Measurements from ENCODE around the gene OXER1. TPM values are rescaled to one million over a fixed set of nuclear protein-coding genes. Genes with fewer than 3 reads are reported as not detected.

Gene OXER1
- total RNA-seq, 1 experiment from 2014 or later: not detected

DNA sequence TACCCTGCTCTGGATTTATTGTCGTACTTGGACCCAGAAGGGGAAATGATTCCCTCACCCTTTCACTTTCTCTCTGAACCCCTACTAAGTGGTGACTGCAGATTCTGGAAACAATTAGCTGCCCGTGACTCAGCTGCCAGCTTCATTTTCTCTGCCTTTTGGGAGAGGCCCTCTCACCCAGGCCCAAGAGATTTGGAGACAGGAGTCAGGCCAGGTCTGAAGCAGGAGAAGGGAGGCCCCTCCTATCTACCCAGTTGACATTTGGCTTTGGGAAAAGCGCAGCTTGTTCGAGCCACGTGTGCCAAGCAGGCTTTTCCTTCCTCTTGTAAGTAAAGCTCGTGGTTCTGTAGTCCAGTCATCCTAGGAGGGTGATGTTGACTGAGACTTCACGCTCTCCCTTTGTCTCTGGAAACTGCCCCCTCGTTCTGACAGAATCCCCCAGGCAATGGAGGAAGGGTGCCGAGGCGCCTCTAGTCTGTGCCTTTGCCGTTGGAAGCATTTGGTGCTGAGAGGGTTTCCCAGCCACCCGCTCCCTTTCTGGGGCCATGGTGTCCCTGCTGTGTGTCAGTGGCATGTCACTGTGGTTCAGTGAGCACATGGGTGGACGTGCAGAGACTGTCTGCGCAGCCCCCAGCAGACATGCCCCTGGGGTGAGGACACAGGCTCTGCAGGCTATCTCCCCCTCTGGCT, 8.6 kb downstream of the OXER1 start:
- Histone ChIP-seq H3K27ac (no peak overlapping the region), H3K27me3 (ENCODE audit: insufficient read depth, low read depth) (no peaks in the 10 kb centered on the region), H3F3A (ENCODE audit: insufficient read depth, low read depth) (no peaks in the 10 kb centered on the region; the same call in 1 of the 2 replicates), H2AFZ (no peak overlapping the region), H3K9me2 (ENCODE audit: insufficient read depth) (no peaks in the 10 kb centered on the region), H3K4me2 (no peak overlapping the region), H4K20me1 (ENCODE audit: insufficient read depth) (no peaks in the 10 kb centered on the region), H3K4me3 (no peak overlapping the region), H3K4me1 (replicated peaks; ENCODE audit: insufficient read depth) (no peaks in the 10 kb centered on the region), H3K79me2 (ENCODE audit: low read depth) (no peaks in the 10 kb centered on the region), H3K9me3 (ENCODE audit: insufficient read depth, low read depth) (no peaks in the 10 kb centered on the region), H3K36me3 (ENCODE audit: low read depth) (no peaks in the 10 kb centered on the region)
- POLR2A ChIA-PET (ENCODE audit: unreplicated experiment): interaction anchor here (0.6 kb wide), 1 partner anchor 598 kb away, joined by 4 read pairs; no protein-coding TSS in a partner anchor
- CTCF ChIA-PET: interaction anchor here (0.6 kb wide), 1 partner anchor 110 kb away, joined by 6 read pairs; no protein-coding TSS in a partner anchor
- no peak for DNase-seq
- TF ChIP-seq EZH2 (IDR thresholded peaks at IDR 0.05; ENCODE audit: low read depth): no peak
- TF ChIP-seq, protein P1, sequence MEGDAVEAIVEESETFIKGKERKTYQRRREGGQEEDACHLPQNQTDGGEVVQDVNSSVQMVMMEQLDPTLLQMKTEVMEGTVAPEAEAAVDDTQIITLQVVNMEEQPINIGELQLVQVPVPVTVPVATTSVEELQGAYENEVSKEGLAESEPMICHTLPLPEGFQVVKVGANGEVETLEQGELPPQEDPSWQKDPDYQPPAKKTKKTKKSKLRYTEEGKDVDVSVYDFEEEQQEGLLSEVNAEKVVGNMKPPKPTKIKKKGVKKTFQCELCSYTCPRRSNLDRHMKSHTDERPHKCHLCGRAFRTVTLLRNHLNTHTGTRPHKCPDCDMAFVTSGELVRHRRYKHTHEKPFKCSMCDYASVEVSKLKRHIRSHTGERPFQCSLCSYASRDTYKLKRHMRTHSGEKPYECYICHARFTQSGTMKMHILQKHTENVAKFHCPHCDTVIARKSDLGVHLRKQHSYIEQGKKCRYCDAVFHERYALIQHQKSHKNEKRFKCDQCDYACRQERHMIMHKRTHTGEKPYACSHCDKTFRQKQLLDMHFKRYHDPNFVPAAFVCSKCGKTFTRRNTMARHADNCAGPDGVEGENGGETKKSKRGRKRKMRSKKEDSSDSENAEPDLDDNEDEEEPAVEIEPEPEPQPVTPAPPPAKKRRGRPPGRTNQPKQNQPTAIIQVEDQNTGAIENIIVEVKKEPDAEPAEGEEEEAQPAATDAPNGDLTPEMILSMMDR (conservative IDR thresholded peaks at IDR 0.05): no peak
- intact Hi-C loops (cut with micrococcal nuclease; ENCODE audit: unreplicated experiment): no loop called here
- no TSS peak for BruUV-seq (replicated peaks)

DNA sequence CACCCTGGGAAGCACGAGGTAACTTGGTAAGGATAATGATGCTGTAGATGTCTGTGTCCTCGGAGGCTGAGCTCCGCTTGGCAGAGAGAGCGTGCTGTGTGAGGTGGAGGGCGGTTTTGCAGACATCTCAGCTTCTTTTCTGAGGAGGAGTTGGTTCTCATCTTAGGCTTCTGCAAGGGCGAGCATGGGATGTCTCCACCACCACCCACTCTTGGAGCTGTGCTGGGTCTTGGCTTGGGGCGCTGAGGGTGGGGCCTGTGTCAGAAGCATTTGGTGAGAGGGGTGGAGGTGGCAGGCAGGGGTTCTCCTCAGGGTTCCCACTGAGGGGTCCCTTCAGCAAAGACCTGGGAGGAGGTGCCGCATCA, 9.2 kb downstream of the OXER1 start:
- no peak for DNase-seq
- ChIA-PET POLR2A (ENCODE audit: unreplicated experiment) (interaction anchor here (0.6 kb wide), 1 partner anchor 597 kb away, joined by 4 read pairs; no protein-coding TSS in a partner anchor), CTCF (interaction anchor here (0.6 to 0.8 kb wide), 2 partner anchors 110 to 898 kb away, joined by 3 to 6 read pairs; no protein-coding TSS in a partner anchor)
- Histone ChIP-seq H3F3A (ENCODE audit: insufficient read depth, low read depth) (no peaks in the 10 kb centered on the region; the same call in 1 of the 2 replicates), H3K9me3 (ENCODE audit: insufficient read depth, low read depth) (no peaks in the 10 kb centered on the region), H3K27ac (no peak overlapping the region), H4K20me1 (ENCODE audit: insufficient read depth) (no peaks in the 10 kb centered on the region), H3K36me3 (ENCODE audit: low read depth) (no peaks in the 10 kb centered on the region), H3K4me3 (no peak overlapping the region), H3K4me2 (no peak overlapping the region), H3K9me2 (ENCODE audit: insufficient read depth) (no peaks in the 10 kb centered on the region), H2AFZ (no peak overlapping the region), H3K79me2 (ENCODE audit: low read depth) (no peaks in the 10 kb centered on the region), H3K27me3 (ENCODE audit: insufficient read depth, low read depth) (no peaks in the 10 kb centered on the region), H3K4me1 (replicated peaks; ENCODE audit: insufficient read depth) (no peaks in the 10 kb centered on the region)
- no peak for TF ChIP-seq EZH2 (IDR thresholded peaks at IDR 0.05; ENCODE audit: low read depth)
- TF ChIP-seq, protein P1 (conservative IDR thresholded peaks at IDR 0.05): no peak
- BruUV-seq (replicated peaks): no TSS peak
- intact Hi-C loops (cut with micrococcal nuclease; ENCODE audit: unreplicated experiment): no loop called here

DNA sequence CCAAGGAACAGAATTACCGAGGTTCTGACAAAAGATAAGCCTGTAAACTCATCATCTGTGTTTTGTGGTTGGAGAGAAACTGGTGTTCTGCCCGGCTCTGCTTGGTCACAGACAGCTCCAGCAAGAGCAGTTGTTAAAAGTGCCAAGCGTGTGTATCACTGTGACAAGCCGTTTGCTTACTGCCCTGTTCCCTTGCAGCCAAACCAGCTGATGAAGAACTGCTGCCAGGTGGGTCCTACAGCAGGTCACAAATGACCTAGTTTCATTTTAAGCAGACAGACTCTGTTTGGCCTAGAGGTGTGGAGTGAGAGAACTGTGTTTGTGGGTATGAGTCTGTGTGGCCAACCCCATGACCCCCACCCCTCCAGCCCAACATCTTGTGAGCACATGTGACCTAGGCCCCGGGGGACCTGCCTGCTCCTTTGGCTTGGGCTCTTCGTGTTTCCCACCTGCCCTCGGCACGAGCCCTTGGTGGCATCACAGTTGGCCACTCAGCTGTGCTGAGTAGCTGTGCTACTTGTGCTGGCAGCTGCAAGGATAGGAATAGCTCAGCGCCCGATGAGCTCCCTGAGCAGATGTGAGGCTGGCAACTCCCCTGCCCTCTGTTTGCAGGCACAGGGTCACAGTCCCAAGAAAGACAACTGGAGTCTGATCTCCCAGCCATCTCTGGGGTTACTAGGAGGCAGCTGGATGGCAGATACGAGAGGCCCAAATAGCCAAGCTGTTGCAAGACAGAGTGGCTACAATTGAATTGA, 9.7 kb downstream of the OXER1 start:
- ChIA-PET POLR2A (ENCODE audit: unreplicated experiment) (no interaction called here), CTCF (interaction anchor here (0.6 to 0.8 kb wide), 2 partner anchors 109 to 897 kb away, joined by 3 to 6 read pairs; no protein-coding TSS in a partner anchor)
- Histone ChIP-seq H3K36me3 (ENCODE audit: low read depth) (no peaks in the 10 kb centered on the region), H3K9me2 (ENCODE audit: insufficient read depth) (no peaks in the 10 kb centered on the region), H3K4me2 (no peak overlapping the region), H3K4me3 (no peak overlapping the region), H3K9me3 (ENCODE audit: insufficient read depth, low read depth) (no peaks in the 10 kb centered on the region), H2AFZ (no peak overlapping the region), H3F3A (ENCODE audit: insufficient read depth, low read depth) (no peaks in the 10 kb centered on the region; the same call in 1 of the 2 replicates), H3K27me3 (ENCODE audit: insufficient read depth, low read depth) (no peaks in the 10 kb centered on the region), H4K20me1 (ENCODE audit: insufficient read depth) (no peaks in the 10 kb centered on the region), H3K27ac (no peak overlapping the region), H3K4me1 (replicated peaks; ENCODE audit: insufficient read depth) (no peaks in the 10 kb centered on the region), H3K79me2 (ENCODE audit: low read depth) (no peaks in the 10 kb centered on the region)
- DNase-seq: no peak
- TF ChIP-seq, protein P1 (conservative IDR thresholded peaks at IDR 0.05): no peak
- no peak for TF ChIP-seq EZH2 (IDR thresholded peaks at IDR 0.05; ENCODE audit: low read depth)
- no TSS peak for BruUV-seq (replicated peaks)
- intact Hi-C loops (cut with micrococcal nuclease; ENCODE audit: unreplicated experiment): no loop called here
